Posterior cingulate gyrus (tissue), 11 donors: ENCODE measurements around the gene RINL.

Experiments
- DNase-seq, 10 donors: peaks; one replicate each; pipeline versions ENCODE4 v3.0.0 to v3.0.0-alpha.2; 2020 to 2021; ENCODE audit warnings: mixed read lengths in 3 of 10
- intact Hi-C: fragments of 100-400 bp; cut with DNase I; formaldehyde crosslinking; loops from one replicate; pipeline ENCODE4 v1.15.1; 2023

The RINL gene

GRCh38 chr19:38877781-38878574 lies at the start of gene RINL:
TSS of gene RINL (minus strand) at chr19:38878275. CDS start at chr19:38876742, 1,533 bp downstream.
- intact Hi-C loops, result no loop called here
- peak in 3 of 10 donors; percentile 55 to 76 (median 65) for DNase-seq

- peak in 2 of 10 donors; percentile 27 to 32 for DNase-seq
- intact Hi-C loops, result no loop called here
These were observed 46.3 kb upstream of the RINL start for GRCh38 chr19:38924388-38924787.

GRCh38 chr19:38922482-38922881 lies 44.4 kb upstream of the RINL start:
- peak in 1 of 10 donors; percentile 22 for DNase-seq
- intact Hi-C loops, result no loop called here

GRCh38 chr19:38921420-38922274 lies 43.6 kb upstream of the RINL start:
- intact Hi-C loops, result no loop called here

GRCh38 chr19:38920602-38921419 lies 42.7 kb upstream of the RINL start:
- intact Hi-C loops, result no loop called here
- no peak for DNase-seq

More at GRCh38 chr19:38921420-38922274, 43.6 kb upstream of the RINL start:
- DNase-seq, result peak in 1 of 10 donors; percentile 62

GRCh38 chr19:38919837-38920601 lies 41.9 kb upstream of the RINL start:
- intact Hi-C loops, result no loop called here
- peak in 1 of 10 donors; percentile 65 for DNase-seq

GRCh38 chr19:38918526-38918925 lies 40.5 kb upstream of the RINL start:
- DNase-seq, result peak in 1 of 10 donors; percentile 73
- intact Hi-C loops, result no loop called here

GRCh38 chr19:38917921-38918491 lies 39.9 kb upstream of the RINL start:
- peak in 1 of 10 donors; percentile 60 for DNase-seq
- intact Hi-C loops, result no loop called here

- no peak for DNase-seq
- intact Hi-C loops, result no loop called here
These were observed 39.4 kb upstream of the RINL start for GRCh38 chr19:38917516-38917915.

- intact Hi-C loops, result no loop called here
- DNase-seq, result peak in 3 of 10 donors; percentile 61 to 79 (median 65)
These were observed 37.5 kb upstream of the RINL start for GRCh38 chr19:38915329-38916321.

- intact Hi-C loops, result no loop called here
- DNase-seq, result peak in 2 of 10 donors; percentile 5 to 36
These were observed 35.9 kb upstream of the RINL start for GRCh38 chr19:38913958-38914357.

- intact Hi-C loops, result no loop called here
- DNase-seq, result peak in 2 of 10 donors; percentile 35 to 36
These were observed 34.8 kb upstream of the RINL start for GRCh38 chr19:38912600-38913514.

GRCh38 chr19:38911388-38912001 lies 33.4 kb upstream of the RINL start:
- intact Hi-C loops, result no loop called here
- peak in 1 of 10 donors; percentile 64 for DNase-seq

- DNase-seq, result peak in 1 of 10 donors; percentile 15
- intact Hi-C loops, result no loop called here
These were observed 32.4 kb upstream of the RINL start for GRCh38 chr19:38910488-38910887.

GRCh38 chr19:38908911-38909310 lies 30.8 kb upstream of the RINL start:
- DNase-seq, result peak in 1 of 10 donors; percentile 39
- intact Hi-C loops, result no loop called here

- intact Hi-C loops, result no loop called here
These were observed 29.6 kb upstream of the RINL start for GRCh38 chr19:38907670-38908069.

GRCh38 chr19:38907227-38907626 lies 29.2 kb upstream of the RINL start:
- no peak for DNase-seq
- intact Hi-C loops, result no loop called here

More at GRCh38 chr19:38907670-38908069, 29.6 kb upstream of the RINL start:
- DNase-seq, result peak in 1 of 10 donors; percentile 63
